Measurements from ENCODE around the gene DPH3. TPM values are rescaled to one million over a fixed set of nuclear protein-coding genes. Genes with fewer than 3 reads are reported as not detected.
A peak's percentile ranks its signal among the peaks of the same experiment; 100 is the strongest.

DPH3 gene
- total and polyA plus RNA-seq, 2 experiments from 2014 or later = 7.9 to 30.0 TPM

GRCh38 chr3:16302082-16302631 lies 37.4 kb upstream of the DPH3 start:
- H3K36me3 ChIP-seq = no peaks in the 10 kb centered on the region
- H3K4me3 ChIP-seq = no peak overlapping the region
- no peaks in the 10 kb centered on the region for H3K9me3 ChIP-seq (ENCODE audit: low read depth)
- H3K4me1 ChIP-seq (ENCODE audit: low read depth) = peaks cover 33% of the 10 kb centered on the region
- no peaks in the 10 kb centered on the region for H3K27me3 ChIP-seq
- no peak for TF ChIP-seq CTCF (IDR thresholded peaks at IDR 0.05; ENCODE audit: low read depth, low read length)
- H3K27ac ChIP-seq = no peak overlapping the region
- no peak for DNase-seq (ENCODE audit: low read depth in 1 of 2, low spot score in 1 of 2)

GRCh38 chr3:16301507-16301906 lies 36.8 kb upstream of the DPH3 start:
- peaks cover 33% of the 10 kb centered on the region for H3K4me1 ChIP-seq (ENCODE audit: low read depth)
- H3K27ac ChIP-seq = peak overlapping the region; percentile 63
- no peak for TF ChIP-seq CTCF (IDR thresholded peaks at IDR 0.05; ENCODE audit: low read depth, low read length)
- no peaks in the 10 kb centered on the region for H3K9me3 ChIP-seq (ENCODE audit: low read depth)
- peak in 1 of 2 donors; percentile 76 for DNase-seq (ENCODE audit: low read depth in 1 of 2, low spot score in 1 of 2)
- H3K4me3 ChIP-seq = no peak overlapping the region
- H3K27me3 ChIP-seq = no peaks in the 10 kb centered on the region
- H3K36me3 ChIP-seq = no peaks in the 10 kb centered on the region

GRCh38 chr3:16300881-16301359 lies 36.2 kb upstream of the DPH3 start:
- Histone ChIP-seq H3K27ac (peak overlapping the region; percentile 63), H3K36me3 (no peaks in the 10 kb centered on the region), H3K27me3 (no peaks in the 10 kb centered on the region), H3K4me1 (ENCODE audit: low read depth) (peaks cover 33% of the 10 kb centered on the region), H3K4me3 (no peak overlapping the region), H3K9me3 (ENCODE audit: low read depth) (no peaks in the 10 kb centered on the region)
- TF ChIP-seq CTCF (IDR thresholded peaks at IDR 0.05; ENCODE audit: low read depth, low read length) = no peak
- no peak for DNase-seq (ENCODE audit: low read depth in 1 of 2, low spot score in 1 of 2)

- Histone ChIP-seq H3K9me3 (ENCODE audit: low read depth) (no peaks in the 10 kb centered on the region), H3K4me3 (no peak overlapping the region), H3K4me1 (ENCODE audit: low read depth) (peaks cover 36% of the 10 kb centered on the region), H3K27ac (no peak overlapping the region), H3K36me3 (no peaks in the 10 kb centered on the region), H3K27me3 (no peaks in the 10 kb centered on the region)
- no peak for DNase-seq (ENCODE audit: low read depth in 1 of 2, low spot score in 1 of 2)
- no peak for TF ChIP-seq CTCF (IDR thresholded peaks at IDR 0.05; ENCODE audit: low read depth, low read length)
Measured at GRCh38 chr3:16300307-16300706, 35.6 kb upstream of the DPH3 start.

GRCh38 chr3:16299746-16300145 lies 35.0 kb upstream of the DPH3 start:
- DNase-seq (ENCODE audit: low read depth in 1 of 2, low spot score in 1 of 2) = no peak
- no peaks in the 10 kb centered on the region for H3K27me3 ChIP-seq
- peaks cover 41% of the 10 kb centered on the region for H3K4me1 ChIP-seq (ENCODE audit: low read depth)
- no peak overlapping the region for H3K4me3 ChIP-seq
- TF ChIP-seq CTCF (IDR thresholded peaks at IDR 0.05; ENCODE audit: low read depth, low read length) = no peak
- H3K27ac ChIP-seq = no peak overlapping the region
- no peaks in the 10 kb centered on the region for H3K36me3 ChIP-seq
- H3K9me3 ChIP-seq (ENCODE audit: low read depth) = no peaks in the 10 kb centered on the region

Data from cardiac muscle cell (in vitro differentiated cells and primary cell).